GM18907 (cell line): ENCODE measurements around the gene SURF6.
"Not testable (repeated sequence)": the region's sequence is repeated elsewhere in the genome, so short reads cannot be mapped to it uniquely, and the experiment has no call there.

Experiments used
- ATAC-seq: cut with Tn5 transposase; IDR thresholded peaks from one replicate; pipeline ENCODE4 v1.9.1; 2021; ENCODE audit warnings: mild to moderate bottlenecking, moderate library complexity; ENCODE audit not compliant: unreplicated experiment

The SURF6 gene

GRCh38 chr9:133348718-133349573, 13.0 kb upstream of the SURF6 start:
- no peak for ATAC-seq

DNA sequence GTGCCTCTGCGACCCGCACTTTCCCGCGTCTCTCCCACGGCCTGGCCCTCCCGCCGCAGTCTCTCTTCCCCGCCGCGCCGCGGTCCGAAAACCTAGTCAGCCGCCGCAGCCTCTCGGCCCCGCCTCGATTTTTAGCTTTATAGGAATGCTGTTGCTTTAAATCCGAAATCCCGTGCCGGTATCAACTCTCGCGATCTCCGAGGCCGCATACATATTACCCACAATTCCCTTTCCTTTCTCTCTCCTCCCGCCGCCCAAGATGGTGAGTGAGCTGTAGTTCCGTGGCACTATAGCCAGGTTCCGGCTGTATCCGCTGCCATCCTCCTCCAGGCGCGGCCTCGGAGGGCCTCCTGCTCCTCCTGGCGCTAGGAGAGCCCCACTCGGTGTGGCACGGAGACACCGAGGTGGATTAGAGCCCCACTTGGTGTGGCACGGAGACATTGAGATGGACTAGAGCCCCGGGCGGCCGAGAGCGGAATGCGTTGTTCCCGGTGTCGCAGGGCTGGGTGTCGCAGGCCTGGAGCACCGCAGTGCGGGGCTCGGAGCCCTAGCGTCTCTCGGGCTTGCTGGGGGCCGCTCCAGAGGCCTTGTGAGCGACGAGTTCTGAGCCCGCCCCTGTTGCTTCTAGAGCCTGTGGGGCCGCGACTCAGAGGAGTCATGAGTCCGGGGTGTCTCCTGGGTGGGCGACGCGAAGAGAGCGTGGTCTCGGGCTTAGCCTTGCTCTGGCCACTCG, 12.2 kb upstream of the SURF6 start, which contains the start of the genes MED22 and RPL7A:
Gene MED22, minus strand, starts transcription at position 147 of the 733 bp plus-strand sequence. CDS start 1,469 bp downstream, outside the sequence.
Gene RPL7A, plus strand, starts transcription at position 234 of the 733 bp plus-strand sequence. Its CDS starts 26 bp downstream, at position 260.
- peak; percentile 72 for ATAC-seq

DNA sequence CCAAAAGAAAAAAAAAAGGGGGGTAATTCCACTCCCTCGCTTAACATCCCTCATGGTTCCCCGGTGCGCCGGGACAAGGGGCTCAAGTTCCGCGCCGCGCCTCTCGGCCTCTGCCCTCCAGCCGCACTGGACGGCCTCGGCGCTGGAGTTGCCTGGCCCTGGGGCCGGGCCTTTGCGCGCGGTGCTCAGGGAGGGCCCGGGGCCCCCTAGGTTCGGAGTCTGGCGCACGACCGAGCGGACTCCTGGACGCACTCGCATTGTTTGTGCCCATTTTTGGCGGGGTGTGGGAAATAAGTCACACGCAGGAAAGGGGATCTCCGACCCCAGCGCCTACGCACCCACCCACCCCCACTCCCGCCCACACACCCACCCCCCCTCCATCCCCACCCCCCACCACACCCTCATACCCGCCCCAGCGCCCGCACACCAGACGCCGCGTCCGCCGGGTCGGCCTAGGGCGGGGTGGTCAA, 11.6 kb upstream of the SURF6 start:
- ATAC-seq, result peak; percentile 24

DNA sequence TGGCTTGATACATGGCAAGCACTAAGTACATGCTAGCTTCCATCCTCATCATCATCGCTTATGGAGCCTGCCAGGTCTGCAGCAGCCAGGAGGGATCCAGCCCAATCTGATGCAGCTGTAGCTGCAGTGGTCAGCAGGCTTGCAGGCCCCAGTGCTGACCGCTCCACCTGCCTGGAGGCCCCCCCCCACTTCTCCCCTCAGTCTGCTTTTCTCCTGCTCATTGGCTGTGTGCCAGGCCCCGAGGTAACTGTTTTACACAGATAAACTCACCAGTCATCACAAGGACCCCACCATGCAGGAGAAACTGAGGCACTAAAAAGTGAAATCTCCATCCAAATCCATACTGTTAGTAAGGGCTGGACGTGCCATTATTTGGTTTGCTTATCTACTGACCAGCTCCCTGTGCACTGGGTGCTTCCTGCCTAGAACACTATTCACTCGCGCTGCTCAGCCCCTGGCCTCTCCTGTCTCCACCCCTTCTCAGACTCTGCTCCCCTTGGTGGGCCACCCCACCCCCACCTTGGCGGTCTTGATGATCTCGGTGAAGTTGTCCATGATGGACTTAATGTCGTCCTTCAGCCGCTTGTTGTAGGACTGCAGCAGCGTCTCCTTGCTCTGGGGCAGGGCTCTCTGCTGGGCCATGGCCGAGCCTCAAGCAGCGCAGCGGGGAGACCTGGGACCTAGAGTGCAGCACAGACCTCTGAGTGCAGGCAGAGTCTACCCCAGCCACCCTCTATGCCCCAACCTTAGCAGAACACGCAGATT, 10.2 kb upstream of the SURF6 start:
- ATAC-seq, result no peak

GRCh38 chr9:133345596-133345995, 9.6 kb upstream of the SURF6 start:
- ATAC-seq, result no peak

- no peak for ATAC-seq
These were observed 9.0 kb upstream of the SURF6 start for GRCh38 chr9:133344979-133345378.

DNA sequence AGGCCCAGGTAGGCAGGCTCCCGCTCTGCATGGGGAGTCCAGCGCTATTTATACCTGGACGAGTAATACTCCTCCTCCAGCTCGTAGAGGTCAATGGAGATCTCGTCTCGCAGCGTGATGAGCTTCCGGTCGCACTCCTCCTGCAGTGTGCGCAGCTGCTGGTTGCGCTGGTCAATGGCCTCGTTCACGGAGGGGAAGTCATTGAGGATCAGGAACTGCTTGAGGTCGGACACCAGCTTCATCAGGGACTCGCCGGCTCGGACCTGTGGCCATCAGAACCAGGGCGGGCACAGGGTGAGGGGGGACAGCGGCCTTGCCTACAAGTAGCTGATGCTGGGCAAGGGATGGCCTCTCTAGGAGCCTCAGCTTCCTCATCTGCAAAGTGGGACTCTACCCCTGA, 8.1 kb upstream of the SURF6 start:
- ATAC-seq, result no peak

GRCh38 chr9:133342570-133342969, 6.6 kb upstream of the SURF6 start:
- no peak for ATAC-seq

DNA sequence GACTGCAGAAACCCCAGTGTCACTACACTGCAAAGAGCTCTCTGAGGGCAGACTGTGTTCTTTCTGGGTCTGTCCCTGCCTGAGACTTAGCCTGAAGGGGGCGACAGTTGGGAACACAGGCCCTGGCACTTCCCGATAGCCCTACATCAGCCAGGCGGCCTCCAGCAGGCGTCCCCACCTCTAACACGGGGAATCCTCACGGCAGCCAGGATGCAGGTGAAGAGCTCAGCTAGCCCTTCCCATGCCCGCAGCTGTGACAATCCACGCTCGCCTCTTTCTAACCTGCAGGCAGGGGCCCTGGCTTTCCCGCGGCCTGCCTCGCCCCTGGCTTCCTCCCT, 6.0 kb upstream of the SURF6 start:
- no peak for ATAC-seq

GRCh38 chr9:133341369-133342068, 5.5 kb upstream of the SURF6 start:
- no peak for ATAC-seq

- ATAC-seq, result no peak
These were observed 4.9 kb upstream of the SURF6 start for GRCh38 chr9:133340916-133341315.

- ATAC-seq, result no peak
These were observed 4.3 kb upstream of the SURF6 start for GRCh38 chr9:133340256-133340655.

DNA sequence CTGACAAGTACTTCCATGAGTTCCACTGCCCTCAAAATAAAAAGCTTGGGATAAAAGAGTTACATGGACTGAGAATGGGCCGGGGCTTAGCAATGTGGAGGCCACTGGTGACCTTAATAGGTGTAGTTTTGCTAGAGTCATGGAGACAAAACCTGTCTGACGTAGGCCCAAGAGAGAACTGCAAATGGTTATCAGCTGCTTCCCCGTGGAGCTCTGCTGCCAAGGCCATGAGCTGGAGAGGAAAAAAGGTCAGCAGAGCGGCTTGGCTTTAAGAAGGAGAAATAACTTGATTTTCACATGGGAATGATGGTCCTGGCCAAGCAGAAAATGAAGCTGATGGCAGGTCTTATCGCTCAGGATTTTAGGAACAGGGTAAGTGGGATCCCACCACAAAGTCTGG, 3.7 kb upstream of the SURF6 start:
- ATAC-seq, result no peak

- not testable (repeated sequence) for ATAC-seq
These were observed 1.1 kb downstream of the SURF6 start for GRCh38 chr9:133334888-133335287.

GRCh38 chr9:133334161-133334560, 1.8 kb downstream of the SURF6 start:
- no peak for ATAC-seq

DNA sequence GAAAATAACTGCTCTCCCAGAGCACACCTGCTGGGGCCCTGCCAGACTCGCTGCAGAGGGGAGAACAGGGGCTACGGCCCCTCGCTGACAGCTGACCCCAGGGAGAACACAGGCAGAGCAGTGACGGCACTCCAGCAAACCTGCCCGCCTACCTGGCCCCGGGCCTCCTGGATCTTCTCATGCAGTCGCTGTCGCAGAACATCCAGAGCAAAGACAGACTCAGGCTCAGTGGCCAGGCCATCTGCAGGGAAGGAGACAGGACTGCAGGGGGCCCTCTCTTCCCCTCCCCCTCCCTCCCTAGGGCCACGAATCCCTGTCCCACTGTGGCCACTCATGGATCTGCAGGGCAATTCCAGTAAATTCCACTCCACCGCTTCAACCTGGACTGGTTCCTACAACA, 2.4 kb downstream of the SURF6 start:
- no peak for ATAC-seq

DNA sequence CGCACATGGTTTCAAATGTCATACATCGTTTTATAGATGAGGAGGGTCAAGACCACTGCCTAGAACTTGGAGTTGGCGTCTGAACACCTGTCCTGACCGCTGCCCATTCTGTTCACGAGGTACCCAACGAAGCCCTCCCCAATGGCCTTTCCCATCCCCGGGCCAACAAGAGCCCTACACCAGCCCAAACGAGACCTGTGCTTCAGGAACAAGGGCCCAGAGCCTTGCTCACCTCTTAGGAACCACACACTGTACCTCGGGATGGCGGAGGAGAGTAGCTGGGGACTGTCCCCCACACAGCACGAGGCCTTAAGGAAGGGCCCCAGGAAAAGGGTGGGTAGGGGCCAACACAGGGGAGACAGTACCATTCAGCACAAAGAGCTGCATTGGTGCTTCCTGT, 3.0 kb downstream of the SURF6 start:
- ATAC-seq, result no peak

- ATAC-seq, result no peak
These were observed 3.6 kb downstream of the SURF6 start for GRCh38 chr9:133332381-133332730.

DNA sequence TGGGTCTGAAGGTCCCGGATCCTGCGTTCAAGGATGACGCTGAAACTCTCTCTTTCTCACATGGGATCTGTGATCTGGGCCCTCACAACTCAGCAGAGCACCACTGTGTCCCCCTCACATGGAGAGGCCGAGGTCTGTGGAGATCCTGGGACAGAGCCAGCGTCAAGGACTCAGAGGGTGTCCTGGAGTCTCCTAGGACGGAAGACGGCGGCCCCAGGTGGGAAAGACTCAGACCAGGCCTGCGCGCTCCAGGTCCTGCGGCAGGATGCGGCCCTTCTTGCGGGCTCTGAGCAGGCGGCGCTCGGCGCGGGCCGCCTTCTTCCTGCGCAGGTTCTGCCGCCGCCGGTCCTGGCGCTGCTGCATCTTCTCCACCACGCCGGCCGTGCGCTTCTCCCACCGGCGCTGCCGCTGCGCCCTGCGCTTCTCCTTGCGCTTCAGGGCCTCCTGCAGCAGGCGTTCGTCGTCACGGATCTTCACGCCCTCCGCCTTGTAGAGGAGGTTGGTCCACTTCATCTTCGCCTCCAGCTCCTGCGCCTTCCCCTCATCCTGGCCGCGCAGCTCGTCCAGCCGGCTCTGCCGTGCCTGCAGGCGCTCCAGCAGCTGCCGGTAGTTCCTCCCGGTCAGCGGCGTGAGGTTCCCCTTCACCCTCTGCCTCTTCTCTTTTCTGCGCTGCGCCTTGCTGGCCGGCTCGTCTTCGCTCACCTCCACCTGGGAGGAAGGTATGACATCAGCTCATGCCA, 4.2 kb downstream of the SURF6 start:
- no peak for ATAC-seq

DNA sequence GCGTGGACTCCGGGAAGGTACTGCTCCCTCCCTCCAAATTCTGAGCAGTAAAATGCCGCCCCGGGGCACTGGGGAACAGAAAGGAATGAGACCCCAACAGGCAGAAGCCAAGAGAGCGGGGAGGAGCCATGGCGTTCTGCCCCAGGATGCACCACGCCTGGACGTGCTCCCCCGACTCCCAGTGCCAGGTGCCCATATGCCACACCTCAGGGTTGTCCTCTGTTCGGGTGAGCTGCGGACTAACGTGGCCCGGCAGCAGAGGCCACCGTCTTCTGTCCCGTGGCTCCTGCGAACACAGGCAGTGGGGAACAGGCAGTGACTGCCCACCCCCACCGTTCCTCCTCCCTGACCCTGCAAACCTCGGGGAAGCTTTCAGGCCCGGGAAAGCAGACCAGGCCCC, 4.8 kb downstream of the SURF6 start:
- no peak for ATAC-seq
